ENCODE data around the gene GOLT1A.

Gene GOLT1A

DNA sequence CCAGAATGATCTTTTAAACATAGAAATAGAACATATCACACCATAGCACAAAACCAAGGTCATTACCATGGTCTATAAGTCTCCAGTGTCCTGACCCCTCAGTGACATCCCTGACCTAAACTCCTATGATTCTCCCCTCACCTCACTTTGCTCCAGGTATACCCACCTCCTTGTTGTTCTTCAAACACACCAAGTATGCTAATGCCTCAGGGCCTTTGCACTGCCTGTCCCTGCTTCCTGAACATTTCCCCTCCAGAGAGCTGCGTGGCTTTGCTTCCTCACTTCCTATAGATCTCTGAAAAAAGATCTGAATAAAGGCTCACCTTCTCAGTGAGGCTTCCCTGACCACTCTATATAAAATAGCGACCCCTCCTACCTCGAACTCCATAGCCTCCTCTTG, 1.1 kb downstream of the GOLT1A start:
- Histone ChIP-seq H3K27me3 (replicated peaks in 2 of 5; ENCODE audit: control insufficient read depth in 4 of 5, insufficient read depth in 5 of 5, low read length in 4 of 5) (no peaks in the 10 kb centered on the region), H3K4me1 (ENCODE audit: control extremely low read depth in 1 of 4, control insufficient read depth in 4 of 4, insufficient read depth in 4 of 4, low read length in 3 of 4) (peaks cover 0 to 10% (median 9%) of the 10 kb centered on the region in 4 experiments), H3K9me3 (ENCODE audit: control extremely low read depth in 1 of 5, control insufficient read depth in 4 of 5, insufficient read depth in 2 of 5, low read depth in 1 of 5, low read length in 4 of 5) (no peaks in the 10 kb centered on the region), H3K4me3 (ENCODE audit: control insufficient read depth in 1 of 7, extremely low read depth in 1 of 7, insufficient read depth in 4 of 7, low read depth in 2 of 7, low read length in 6 of 7) (no peak overlapping the region), H3K27ac (ENCODE audit: insufficient read depth in 1 of 2, low read depth in 1 of 2, low read length in 2 of 2, poor library complexity in 1 of 2, severe bottlenecking in 2 of 2) (no peak overlapping the region), H3K36me3 (ENCODE audit: control insufficient read depth in 4 of 4, insufficient read depth in 4 of 4, low read length in 3 of 4) (no peaks in the 10 kb centered on the region)
- ChIA-PET POLR2A (no interaction called here), CTCF (interaction anchor here (1.4 to 1.8 kb wide), 3 partner anchors 11 to 146 kb away, joined by 3 to 5 read pairs (median 4); no protein-coding TSS in a partner anchor)
- 90% methylated on average over 1 of the region's 3 CpGs for WGBS (ENCODE audit: insufficient coverage)
- DNase-seq = no peak

DNA sequence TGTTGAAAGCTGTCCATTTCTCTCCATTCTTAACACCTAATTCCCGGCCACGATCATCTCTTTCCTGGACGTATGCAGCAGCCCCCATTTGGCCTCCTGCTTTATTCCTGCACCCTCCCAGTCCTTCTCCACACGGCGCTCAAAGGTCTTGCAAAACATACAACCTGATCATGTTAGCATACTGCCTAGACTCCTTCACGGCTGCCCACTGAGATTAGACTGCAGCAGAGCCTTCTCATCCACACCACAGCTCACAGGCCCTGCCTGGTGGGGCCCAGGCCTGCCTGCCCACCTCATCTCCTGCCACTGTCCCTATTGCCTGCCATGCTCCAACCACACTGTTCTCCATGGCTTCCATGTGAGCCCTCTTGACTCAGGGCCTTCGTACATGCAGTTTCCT, 2.7 kb downstream of the GOLT1A start:
- Histone ChIP-seq H3K27ac (ENCODE audit: insufficient read depth in 1 of 2, low read depth in 1 of 2, low read length in 2 of 2, poor library complexity in 1 of 2, severe bottlenecking in 2 of 2) (no peak overlapping the region), H3K4me3 (ENCODE audit: control insufficient read depth in 1 of 7, extremely low read depth in 1 of 7, insufficient read depth in 4 of 7, low read depth in 2 of 7, low read length in 6 of 7) (no peak overlapping the region), H3K4me1 (ENCODE audit: control extremely low read depth in 1 of 4, control insufficient read depth in 4 of 4, insufficient read depth in 4 of 4, low read length in 3 of 4) (peaks cover 0 to 14% (median 10%) of the 10 kb centered on the region in 4 experiments), H3K27me3 (replicated peaks in 2 of 5; ENCODE audit: control insufficient read depth in 4 of 5, insufficient read depth in 5 of 5, low read length in 4 of 5) (no peaks in the 10 kb centered on the region), H3K36me3 (ENCODE audit: control insufficient read depth in 4 of 4, insufficient read depth in 4 of 4, low read length in 3 of 4) (no peaks in the 10 kb centered on the region), H3K9me3 (ENCODE audit: control extremely low read depth in 1 of 5, control insufficient read depth in 4 of 5, insufficient read depth in 2 of 5, low read depth in 1 of 5, low read length in 4 of 5) (no peaks in the 10 kb centered on the region)
- WGBS (ENCODE audit: insufficient coverage) = 98% methylated on average over 7 of the region's 7 CpGs
- no peak for DNase-seq
- ChIA-PET CTCF (interaction anchor here (1.2 to 3.9 kb wide), 7 partner anchors 34 to 188 kb away, joined by 4 to 52 read pairs (median 5); partner anchors contain the start of gene REN), POLR2A (no interaction called here)

DNA sequence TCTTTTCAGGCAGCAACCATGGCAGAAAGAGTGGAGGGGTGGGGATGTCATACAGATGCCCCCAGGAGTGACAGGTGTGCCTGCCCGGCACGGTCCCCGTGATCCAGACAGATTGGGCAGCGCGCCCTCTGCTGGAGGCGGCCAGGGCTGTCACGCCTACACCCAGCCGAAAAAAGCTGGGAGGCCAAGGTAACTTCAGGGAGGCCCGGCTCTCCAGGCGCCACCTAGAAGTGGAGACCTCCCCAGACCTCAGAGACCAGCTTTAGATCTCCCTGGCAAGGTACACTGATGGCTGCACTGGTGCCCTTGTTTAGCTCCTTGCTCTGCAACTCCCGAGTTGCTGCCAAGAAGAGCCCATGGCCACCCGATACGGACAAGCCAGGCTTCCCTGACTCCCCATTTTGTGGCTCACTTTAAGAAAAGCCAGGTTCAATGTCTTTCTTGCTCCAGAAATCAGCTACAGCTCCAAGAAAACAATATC, 6.6 kb downstream of the GOLT1A start:
- 23% methylated on average over 13 of the region's 13 CpGs for WGBS (ENCODE audit: insufficient coverage)
- Histone ChIP-seq H3K27me3 (replicated peaks in 2 of 5; ENCODE audit: control insufficient read depth in 4 of 5, insufficient read depth in 5 of 5, low read length in 4 of 5) (no peaks in the 10 kb centered on the region), H3K4me3 (ENCODE audit: control insufficient read depth in 1 of 7, extremely low read depth in 1 of 7, insufficient read depth in 4 of 7, low read depth in 2 of 7, low read length in 6 of 7) (no peak overlapping the region), H3K36me3 (ENCODE audit: control insufficient read depth in 4 of 4, insufficient read depth in 4 of 4, low read length in 3 of 4) (no peaks in the 10 kb centered on the region), H3K27ac (ENCODE audit: insufficient read depth in 1 of 2, low read depth in 1 of 2, low read length in 2 of 2, poor library complexity in 1 of 2, severe bottlenecking in 2 of 2) (no peak overlapping the region), H3K9me3 (ENCODE audit: control extremely low read depth in 1 of 5, control insufficient read depth in 4 of 5, insufficient read depth in 2 of 5, low read depth in 1 of 5, low read length in 4 of 5) (no peaks in the 10 kb centered on the region), H3K4me1 (ENCODE audit: control extremely low read depth in 1 of 4, control insufficient read depth in 4 of 4, insufficient read depth in 4 of 4, low read length in 3 of 4) (peaks cover 0 to 6% (median 0%) of the 10 kb centered on the region in 4 experiments)
- DNase-seq = peak; percentile 50 to 63 (median 58)
- POLR2A ChIA-PET = no interaction called here
- CTCF ChIA-PET = interaction anchor here (0.6 to 5.9 kb wide), 37 partner anchors 9 to 1331 kb away, joined by 3 to 265 read pairs (median 4); partner anchors contain the start of genes PLEKHA6 and REN

DNA sequence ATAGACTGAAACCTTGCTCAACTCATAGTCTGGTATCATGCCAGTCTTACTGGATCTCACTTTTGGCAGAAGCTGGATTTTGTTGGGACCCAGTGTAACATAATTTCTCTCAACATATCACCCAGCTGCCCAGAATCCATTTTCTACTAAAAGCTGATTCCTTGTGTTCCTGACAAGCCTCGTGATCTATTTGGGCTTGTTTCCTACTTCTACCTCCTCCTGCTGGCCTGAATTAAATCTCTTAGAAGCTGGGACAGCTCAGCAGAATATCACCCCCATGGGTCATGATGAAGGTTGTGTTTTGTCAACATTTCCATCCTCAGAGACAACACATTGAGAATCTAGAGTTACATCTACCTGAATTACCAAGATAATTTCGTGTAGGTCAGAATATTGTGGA, 7.7 kb downstream of the GOLT1A start:
- ChIA-PET POLR2A (interaction anchor here (0.7 kb wide), 1 partner anchor 41 kb away, joined by 4 read pairs; no protein-coding TSS in a partner anchor), CTCF (interaction anchor here (0.7 to 5.9 kb wide), 21 partner anchors 8 to 865 kb away, joined by 3 to 265 read pairs (median 5); partner anchors contain the start of genes GOLT1A, PLEKHA6 and REN)
- Histone ChIP-seq H3K36me3 (ENCODE audit: control insufficient read depth in 4 of 4, insufficient read depth in 4 of 4, low read length in 3 of 4) (no peaks in the 10 kb centered on the region), H3K9me3 (ENCODE audit: control extremely low read depth in 1 of 5, control insufficient read depth in 4 of 5, insufficient read depth in 2 of 5, low read depth in 1 of 5, low read length in 4 of 5) (no peaks in the 10 kb centered on the region), H3K4me3 (ENCODE audit: control insufficient read depth in 1 of 7, extremely low read depth in 1 of 7, insufficient read depth in 4 of 7, low read depth in 2 of 7, low read length in 6 of 7) (no peak overlapping the region), H3K27ac (ENCODE audit: insufficient read depth in 1 of 2, low read depth in 1 of 2, low read length in 2 of 2, poor library complexity in 1 of 2, severe bottlenecking in 2 of 2) (no peak overlapping the region), H3K4me1 (ENCODE audit: control extremely low read depth in 1 of 4, control insufficient read depth in 4 of 4, insufficient read depth in 4 of 4, low read length in 3 of 4) (peaks cover 0 to 6% (median 0%) of the 10 kb centered on the region in 4 experiments), H3K27me3 (replicated peaks in 2 of 5; ENCODE audit: control insufficient read depth in 4 of 5, insufficient read depth in 5 of 5, low read length in 4 of 5) (no peaks in the 10 kb centered on the region)
- 40% methylated on average over 1 of the region's 2 CpGs for WGBS (ENCODE audit: insufficient coverage)
- DNase-seq = peak in 2 of 3 donors; percentile 43 to 56

DNA sequence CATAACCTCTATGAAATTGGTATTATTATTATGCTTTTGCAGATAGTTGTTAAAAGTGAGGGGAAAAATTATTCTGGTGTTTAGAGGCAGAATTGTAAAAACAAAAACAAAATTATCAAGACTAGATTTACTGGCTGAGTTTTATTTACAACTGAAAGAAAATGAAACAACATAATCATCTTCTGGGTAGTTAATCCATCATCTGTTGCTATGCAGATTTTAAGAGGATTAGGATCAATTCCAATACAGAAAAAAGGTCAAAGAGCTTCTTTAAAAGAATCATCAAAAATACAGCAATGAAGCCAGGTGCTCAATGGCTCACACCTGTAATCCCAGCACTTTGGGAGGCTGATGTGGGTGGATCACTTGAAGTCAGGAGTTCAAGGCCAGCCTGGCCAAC, 8.3 kb downstream of the GOLT1A start:
- H3K9me3 ChIP-seq (ENCODE audit: control extremely low read depth in 1 of 5, control insufficient read depth in 4 of 5, insufficient read depth in 2 of 5, low read depth in 1 of 5, low read length in 4 of 5) = no peaks in the 10 kb centered on the region
- no peaks in the 10 kb centered on the region for H3K36me3 ChIP-seq (ENCODE audit: control insufficient read depth in 4 of 4, insufficient read depth in 4 of 4, low read length in 3 of 4)
- CTCF ChIA-PET = interaction anchor here (0.7 to 5.9 kb wide), 15 partner anchors 9 to 369 kb away, joined by 3 to 265 read pairs (median 6); partner anchors contain the start of genes GOLT1A, PLEKHA6 and REN
- H3K4me1 ChIP-seq (ENCODE audit: control extremely low read depth in 1 of 4, control insufficient read depth in 4 of 4, insufficient read depth in 4 of 4, low read length in 3 of 4) = peaks cover 0 to 6% (median 0%) of the 10 kb centered on the region in 4 experiments
- DNase-seq = no peak
- no peaks in the 10 kb centered on the region for H3K27me3 ChIP-seq (replicated peaks in 2 of 5; ENCODE audit: control insufficient read depth in 4 of 5, insufficient read depth in 5 of 5, low read length in 4 of 5)
- no peak overlapping the region for H3K4me3 ChIP-seq (ENCODE audit: control insufficient read depth in 1 of 7, extremely low read depth in 1 of 7, insufficient read depth in 4 of 7, low read depth in 2 of 7, low read length in 6 of 7)
- POLR2A ChIA-PET = no interaction called here
- H3K27ac ChIP-seq (ENCODE audit: insufficient read depth in 1 of 2, low read depth in 1 of 2, low read length in 2 of 2, poor library complexity in 1 of 2, severe bottlenecking in 2 of 2) = no peak overlapping the region

DNA sequence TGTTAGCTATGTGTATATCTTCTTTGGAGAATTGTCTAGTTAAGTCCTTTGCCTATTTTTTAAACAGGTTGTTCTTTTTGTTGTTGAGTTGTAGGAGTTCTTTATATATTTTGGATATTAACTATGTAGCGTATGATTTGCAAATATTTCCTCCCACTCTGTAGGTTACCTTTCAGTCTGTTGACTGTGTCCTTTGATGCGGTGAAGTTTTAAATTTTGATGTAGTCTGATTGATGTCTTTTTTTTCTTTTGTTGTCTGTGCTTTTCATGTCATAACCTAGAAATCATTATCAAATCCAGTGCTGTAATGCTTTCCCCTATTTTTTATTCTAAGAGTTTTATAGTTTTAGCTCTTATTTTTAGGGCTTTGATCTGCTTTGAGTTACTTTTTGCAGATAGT, 8.8 kb downstream of the GOLT1A start:
- Histone ChIP-seq H3K4me3 (ENCODE audit: control insufficient read depth in 1 of 7, extremely low read depth in 1 of 7, insufficient read depth in 4 of 7, low read depth in 2 of 7, low read length in 6 of 7) (no peak overlapping the region), H3K27me3 (replicated peaks in 2 of 5; ENCODE audit: control insufficient read depth in 4 of 5, insufficient read depth in 5 of 5, low read length in 4 of 5) (no peaks in the 10 kb centered on the region), H3K36me3 (ENCODE audit: control insufficient read depth in 4 of 4, insufficient read depth in 4 of 4, low read length in 3 of 4) (no peaks in the 10 kb centered on the region), H3K4me1 (ENCODE audit: control extremely low read depth in 1 of 4, control insufficient read depth in 4 of 4, insufficient read depth in 4 of 4, low read length in 3 of 4) (peaks cover 0 to 6% (median 0%) of the 10 kb centered on the region in 4 experiments), H3K27ac (ENCODE audit: insufficient read depth in 1 of 2, low read depth in 1 of 2, low read length in 2 of 2, poor library complexity in 1 of 2, severe bottlenecking in 2 of 2) (no peak overlapping the region), H3K9me3 (ENCODE audit: control extremely low read depth in 1 of 5, control insufficient read depth in 4 of 5, insufficient read depth in 2 of 5, low read depth in 1 of 5, low read length in 4 of 5) (no peaks in the 10 kb centered on the region)
- CTCF ChIA-PET = interaction anchor here (1.2 to 5.9 kb wide), 7 partner anchors 9 to 173 kb away, joined by 4 to 265 read pairs (median 7); partner anchors contain the start of genes GOLT1A and REN
- WGBS (ENCODE audit: insufficient coverage) = no CpG with 5 or more reads among the region's 2 CpGs
- POLR2A ChIA-PET = no interaction called here
- DNase-seq = no peak

DNA sequence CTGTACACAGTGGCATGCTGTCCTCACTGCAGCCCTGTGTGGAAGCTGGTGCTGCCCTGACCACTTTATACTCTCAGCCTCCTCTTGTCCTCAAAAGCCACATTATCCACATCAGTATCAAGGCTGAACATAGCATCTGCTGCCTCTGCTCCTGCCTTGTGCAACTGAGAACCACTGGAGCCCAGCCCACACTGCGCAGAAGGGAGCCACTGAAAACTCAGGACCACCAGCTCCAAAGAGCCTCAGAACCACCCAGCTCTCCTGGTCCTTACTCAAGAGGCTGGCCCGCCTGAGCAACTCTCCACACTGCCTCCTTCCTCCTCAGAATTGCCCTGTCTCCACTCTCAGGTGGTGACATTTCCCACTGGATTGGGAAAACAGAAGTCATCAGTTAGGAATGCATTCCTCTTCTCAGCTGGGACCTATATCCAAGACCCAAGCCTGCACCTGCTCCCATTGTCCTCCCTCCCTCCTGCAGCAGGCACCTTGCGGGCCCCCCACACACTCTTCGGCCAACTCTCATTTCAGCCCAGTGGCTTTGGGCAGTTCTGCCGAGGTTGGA, 10.5 kb downstream of the GOLT1A start:
- WGBS (ENCODE audit: insufficient coverage) = 95% methylated on average over 5 of the region's 5 CpGs
- H3K27me3 ChIP-seq (replicated peaks in 2 of 5; ENCODE audit: control insufficient read depth in 4 of 5, insufficient read depth in 5 of 5, low read length in 4 of 5) = no peaks in the 10 kb centered on the region
- POLR2A ChIA-PET = no interaction called here
- no peak overlapping the region for H3K27ac ChIP-seq (ENCODE audit: insufficient read depth in 1 of 2, low read depth in 1 of 2, low read length in 2 of 2, poor library complexity in 1 of 2, severe bottlenecking in 2 of 2)
- H3K4me1 ChIP-seq (ENCODE audit: control extremely low read depth in 1 of 4, control insufficient read depth in 4 of 4, insufficient read depth in 4 of 4, low read length in 3 of 4) = peaks cover 0 to 9% (median 0%) of the 10 kb centered on the region in 4 experiments
- CTCF ChIA-PET = interaction anchor here (1.0 to 5.9 kb wide), 3 partner anchors 11 to 36 kb away, joined by 3 to 265 read pairs (median 4); partner anchors contain the start of genes GOLT1A and REN
- no peak overlapping the region for H3K4me3 ChIP-seq (ENCODE audit: control insufficient read depth in 1 of 7, extremely low read depth in 1 of 7, insufficient read depth in 4 of 7, low read depth in 2 of 7, low read length in 6 of 7)
- no peaks in the 10 kb centered on the region for H3K36me3 ChIP-seq (ENCODE audit: control insufficient read depth in 4 of 4, insufficient read depth in 4 of 4, low read length in 3 of 4)
- DNase-seq = no peak
- no peaks in the 10 kb centered on the region for H3K9me3 ChIP-seq (ENCODE audit: control extremely low read depth in 1 of 5, control insufficient read depth in 4 of 5, insufficient read depth in 2 of 5, low read depth in 1 of 5, low read length in 4 of 5)

Measured in common myeloid progenitor, CD34-positive (primary cell).